GM12878 (cell line): ENCODE results near the gene PNLIPRP2. TPM values are rescaled to one million over a fixed set of nuclear protein-coding genes. Genes with fewer than 3 reads are reported as not detected.

Source experiments
- ATAC-seq: fragments of 200-7000 bp; cut with Tn5 transposase; 3 replicates; pipeline ENCODE4 v1.9.1; 2020; ENCODE audit warnings: mild to moderate bottlenecking, moderate library complexity
- BruUV-seq: library from RNA; stranded (reverse); fragments of 400-500 nt; replicated peaks from 2 replicates; lab custom pipeline; 2021; lab: Mats Ljungman, UMichigan
- CTCF ChIA-PET: fragments of 300-600 bp; sonication (Branson Sonifier 250); formaldehyde crosslinking; extraction: SDS; loops from one replicate; lab custom pipeline; 2021; ENCODE audit warnings: inconsistent platforms; lab: Yijun Ruan, JAX
- POLR2A ChIA-PET: fragments of 350-600 bp; formaldehyde crosslinking; extraction: SDS; loops from one replicate; lab custom pipeline; 2021; ENCODE audit warnings: inconsistent platforms; lab: Charles Lee
- RAD21 ChIA-PET: fragments of 300-600 bp; sonication (Branson Sonifier 250); formaldehyde crosslinking; loops from one replicate; lab custom pipeline; 2023; ENCODE audit warnings: antibody characterized with exemption; ENCODE audit not compliant: unreplicated experiment; lab: Charles Lee
- SMC1A ChIA-PET: fragments of 300-600 bp; sonication (Branson Sonifier 250); formaldehyde crosslinking; loops from one replicate; lab custom pipeline; 2023; ENCODE audit not compliant: unreplicated experiment, uncharacterized antibody; lab: Charles Lee
- DNase-seq: peaks from one replicate; pipeline ENCODE4 v3.0.0-alpha.2; 2011; ENCODE audit warnings: low read depth, low spot score
- FAIRE-seq: peaks from 3 replicates; lab custom pipeline; 2011; peaks lifted over from hg19 to GRCh38; lab: Jason Lieb, UNC
- H2AFZ ChIP-seq: 2 replicates; pipeline ENCODE4 v1.6.0; 2011; ENCODE audit warnings: low read depth, low read length, control low read depth; ENCODE audit not compliant: control insufficient read depth
- H3K27ac ChIP-seq: 2 replicates; pipeline ENCODE4 v1.5.1; 2011; ENCODE audit warnings: control low read depth; ENCODE audit not compliant: control insufficient read depth, insufficient read depth
- H3K27me3 ChIP-seq, 2 experiments: replicated peaks in 1 of 2; 2 replicates each; pipeline versions ENCODE4 v1.6.0 to v1.6.1; 2011; ENCODE audit warnings: low read length in 1 of 2; ENCODE audit not compliant: control insufficient read depth in 2 of 2, insufficient read depth in 2 of 2
- H3K36me3 ChIP-seq, 2 experiments: 2 replicates each; pipeline ENCODE4 v1.5.1; 2011; ENCODE audit warnings: low read length in 1 of 2; ENCODE audit not compliant: control insufficient read depth in 2 of 2, insufficient read depth in 2 of 2
- H3K4me1 ChIP-seq: 2 replicates; pipeline ENCODE4 v1.6.1; 2011; ENCODE audit warnings: mild to moderate bottlenecking, low read length, moderate library complexity, mixed read lengths; ENCODE audit not compliant: control insufficient read depth, insufficient read depth
- H3K4me2 ChIP-seq: 2 replicates; pipeline ENCODE4 v1.6.0; 2011; ENCODE audit warnings: control low read depth; ENCODE audit not compliant: control insufficient read depth, insufficient read depth
- H3K4me3 ChIP-seq: fragments of 200-600 bp; sonication (generic); 2 replicates; pipeline ENCODE4 v1.5.1; 2016
- H3K79me2 ChIP-seq: 2 replicates; pipeline ENCODE4 v1.6.0; 2011; ENCODE audit warnings: low read length; ENCODE audit not compliant: control insufficient read depth, insufficient read depth
- H3K9ac ChIP-seq: 2 replicates; pipeline ENCODE4 v1.8.0; 2011; ENCODE audit warnings: low read length, control low read depth, mixed read lengths; ENCODE audit not compliant: control insufficient read depth, insufficient read depth
- H3K9me3 ChIP-seq: replicated peaks from 3 replicates; pipeline ENCODE4 v1.5.1; 2011; ENCODE audit warnings: mild to moderate bottlenecking, low read length; ENCODE audit not compliant: control insufficient read depth, insufficient read depth
- H4K20me1 ChIP-seq: 2 replicates; pipeline ENCODE4 v1.6.0; 2011; ENCODE audit not compliant: control insufficient read depth, insufficient read depth
- EGR1 ChIP-seq, 2 experiments: IDR thresholded peaks; 1 replicate in 1 of 2; 2 replicates in 1 of 2; pipeline ENCODE4 v1.6.1; 2011 to 2012; ENCODE audit warnings: low read depth in 2 of 2, low read length in 2 of 2, borderline replicate concordance in 1 of 2, mild to moderate bottlenecking in 1 of 2, moderate library complexity in 1 of 2
- MLLT1 ChIP-seq: fragments of 450-650 bp; IDR thresholded peaks from 2 replicates; pipeline ENCODE4 v1.6.1; 2016; ENCODE audit warnings: mild to moderate bottlenecking
- PRDM15 ChIP-seq: fragments of 450-650 bp; formaldehyde crosslinking; IDR thresholded peaks from 2 replicates; pipeline ENCODE4 v1.4.0; 2020; ENCODE audit warnings: mild to moderate bottlenecking, moderate library complexity
- RELB ChIP-seq: fragments of 450-650 bp; IDR thresholded peaks from 2 replicates; pipeline ENCODE4 v1.6.1; 2017; ENCODE audit warnings: low read depth, mild to moderate bottlenecking, moderate library complexity
- TCF7 ChIP-seq: IDR thresholded peaks from 2 replicates; pipeline ENCODE4 v1.6.1; 2014; ENCODE audit warnings: antibody characterized with exemption, borderline replicate concordance
- WGBS: methylation state at CpG from one replicate; pipeline ENCODE4 v1.1.6; 2016; ENCODE audit warnings: low lambda C conversion rate; ENCODE audit not compliant: insufficient replicate concordance, insufficient coverage; ENCODE audit errors: missing lambda C conversion rate; 5-methylcytosine and 5-hydroxymethylcytosine counted together
- in situ Hi-C: fragments of 300-500 bp; cut with MboI; formaldehyde crosslinking; loops from 9 replicates; pipeline ENCODE4 v1.14.3; 2018; ENCODE audit warnings: mixed read lengths
- intact Hi-C: fragments of 100-400 bp; cut with micrococcal nuclease; formaldehyde crosslinking; loops from one replicate; pipeline ENCODE4 v1.14.2; 2022; ENCODE audit not compliant: unreplicated experiment
- polyA plus RNA-seq, 11 experiments: library from polyadenylated mRNA; depleted of rRNA in 4 of 11; unstranded in 6 of 11; stranded (reverse) in 5 of 11; fragments of >200 nt; fragmentation: Nextera tagmentation in 4 of 11; fragmentation: Illumina TruSeq in 1 of 11; extraction: Ambion mirVana in 4 of 11; extraction: Trizol in 1 of 11; gene quantifications; 1 replicate in 1 of 11; 2 replicates in 10 of 11; pipeline versions ENCODE4 v1.2.1 to v1.2.3, GENCODE V29; 2011 to 2016; ENCODE audit warnings: inconsistent platforms in 2 of 11, missing spikeins in 2 of 11, low read depth in 1 of 11
- total RNA-seq, 4 experiments: library from RNA; depleted of rRNA in 3 of 4; stranded (reverse); fragments of >200 nt in 3 of 4; fragmentation: Illumina TruSeq in 1 of 4; extraction: Trizol in 1 of 4; gene quantifications; 2 replicates each; pipeline versions ENCODE4 v1.2.1 to v1.2.3, GENCODE V29; 2013 to 2021

The PNLIPRP2 gene
- total and polyA plus RNA-seq, 10 of the 15 experiments (the other 5 are each of a cell fraction or from before 2014, with no cell fraction given), result 0.33 TPM; not detected in 9

GRCh38 chr10:116599991-116600390, 20.8 kb upstream of the PNLIPRP2 start:
- FAIRE-seq, result no peak
- RAD21 ChIA-PET, result no interaction called here
- no TSS peak for BruUV-seq
- Histone ChIP-seq H4K20me1 (no peaks in the 10 kb centered on the region), H3K4me3 (no peak overlapping the region), H3K4me2 (no peak overlapping the region), H3K9ac (no peak overlapping the region), H3K9me3 (no peaks in the 10 kb centered on the region), H2AFZ (no peak overlapping the region), H3K27me3 (no peaks in the 10 kb centered on the region), H3K36me3 (no peaks in the 10 kb centered on the region), H3K27ac (no peak overlapping the region), H3K4me1 (no peaks in the 10 kb centered on the region), H3K79me2 (no peaks in the 10 kb centered on the region)
- POLR2A ChIA-PET, result no interaction called here
- ATAC-seq, result no peak
- no peak for DNase-seq
- SMC1A ChIA-PET, result interaction anchor here (0.7 kb wide), 1 partner anchor 15 kb away, joined by 3 read pairs; no protein-coding TSS in a partner anchor
- TF ChIP-seq PRDM15 (CRISPR knock-in tag) (no peak), EGR1 (IDR thresholded peaks at IDR 0.05; ENCODE audit: borderline replicate concordance in 1 of 2, low read depth in 2 of 2, low read length in 2 of 2) (no peak), RELB (no peak), MLLT1 (no peak), TCF7 (no peak)
- intact Hi-C loops (no loop called here), in situ Hi-C loops (no loop called here)
- WGBS, result 3% methylated on average over 5 of the region's 5 CpGs
- CTCF ChIA-PET, result no interaction called here
